GM23248 (cell line): ENCODE data around the gene SCN3A. TPM values are rescaled to one million over a fixed set of nuclear protein-coding genes. Genes with fewer than 3 reads are reported as not detected.

Source experiments
- DNase-seq: peaks from one replicate; pipeline ENCODE4 v3.0.0-alpha.2; 2015
- H2AFZ ChIP-seq: fragments of 200-600 bp; sonication (generic); 2 replicates; pipeline ENCODE4 v1.6.1; 2016; ENCODE audit warnings: antibody characterized with exemption
- H3F3A ChIP-seq: fragments of 200-600 bp; sonication (generic); 2 replicates; pipeline ENCODE4 v1.6.1; 2016; ENCODE audit warnings: mild to moderate bottlenecking, antibody characterized with exemption, mixed run types; ENCODE audit not compliant: insufficient read depth
- H3K27ac ChIP-seq: fragments of 200-600 bp; sonication (generic); 2 replicates; pipeline ENCODE4 v1.5.1; 2016; ENCODE audit warnings: mild to moderate bottlenecking
- H3K27me3 ChIP-seq: fragments of 200-600 bp; sonication (generic); replicated peaks from 2 replicates; pipeline ENCODE4 v1.6.1; 2016; ENCODE audit warnings: mild to moderate bottlenecking; ENCODE audit not compliant: insufficient read depth
- H3K36me3 ChIP-seq: fragments of 200-600 bp; sonication (generic); 2 replicates; pipeline ENCODE4 v1.6.1; 2016; ENCODE audit warnings: low read depth, mild to moderate bottlenecking
- H3K4me1 ChIP-seq: fragments of 200-600 bp; sonication (generic); 2 replicates; pipeline ENCODE4 v1.6.1; 2016; ENCODE audit warnings: mild to moderate bottlenecking; ENCODE audit not compliant: insufficient read depth
- H3K4me2 ChIP-seq: fragments of 200-600 bp; sonication (generic); one replicate; pipeline ENCODE4 v1.6.1; 2016; ENCODE audit warnings: mild to moderate bottlenecking; ENCODE audit not compliant: unreplicated experiment
- H3K4me3 ChIP-seq: fragments of 200-600 bp; sonication (generic); 2 replicates; pipeline ENCODE4 v1.5.1; 2016; ENCODE audit warnings: mild to moderate bottlenecking
- H3K79me2 ChIP-seq: fragments of 200-600 bp; sonication (generic); 2 replicates; pipeline ENCODE4 v1.6.1; 2016; ENCODE audit warnings: mild to moderate bottlenecking; ENCODE audit not compliant: insufficient read depth
- H3K9ac ChIP-seq: fragments of 200-600 bp; sonication (generic); 2 replicates; pipeline ENCODE4 v1.6.1; 2016; ENCODE audit warnings: mild to moderate bottlenecking
- H3K9me2 ChIP-seq: fragments of 200-600 bp; sonication (generic); 2 replicates; pipeline ENCODE4 v1.6.1; 2016; ENCODE audit warnings: mixed run types, mild to moderate bottlenecking, moderate library complexity; ENCODE audit not compliant: insufficient read depth
- H3K9me3 ChIP-seq: fragments of 200-600 bp; sonication (generic); one replicate; pipeline ENCODE4 v1.6.1; 2017; ENCODE audit warnings: low read depth
- H4K20me1 ChIP-seq: fragments of 200-600 bp; sonication (generic); 2 replicates; pipeline ENCODE4 v1.6.0; 2016; ENCODE audit not compliant: insufficient read depth
- EZH2 ChIP-seq: fragments of 200-600 bp; sonication (generic); IDR thresholded peaks from 2 replicates; pipeline ENCODE4 v1.6.1; 2018; ENCODE audit warnings: antibody characterized with exemption, mild to moderate bottlenecking; ENCODE audit not compliant: insufficient read depth, poor library complexity, severe bottlenecking
- EZH2phosphoT487 ChIP-seq: fragments of 200-600 bp; sonication (generic); IDR thresholded peaks from 2 replicates; pipeline ENCODE4 v1.6.1; 2018; ENCODE audit warnings: antibody characterized with exemption, moderate library complexity, mild to moderate bottlenecking, low read depth; ENCODE audit not compliant: insufficient read depth
- WGBS, 2 experiments: methylation state at CpG; one replicate each; pipeline ENCODE4 v1.1.6; 2015 to 2017; ENCODE audit warnings: low lambda C conversion rate in 2 of 2, low coverage in 1 of 2; ENCODE audit errors: missing lambda C conversion rate in 2 of 2; 5-methylcytosine and 5-hydroxymethylcytosine counted together
- in situ Hi-C: fragments of 300-500 bp; cut with MboI; formaldehyde crosslinking; loops from 2 replicates; pipeline ENCODE4 v1.15.0; 2020
- polyA plus RNA-seq: library from polyadenylated mRNA; unstranded; fragments of >200 nt; fragmentation: Nextera tagmentation; extraction: Ambion mirVana; gene quantifications from 2 replicates; pipeline ENCODE4 v1.2.1, GENCODE V29; 2016
- total RNA-seq: library from RNA; depleted of rRNA; stranded (reverse); fragments of >200 nt; shearing (Covaris generic); gene quantifications from 2 replicates; pipeline ENCODE4 v1.2.3, GENCODE V29; 2014; rRNA removed

SCN3A gene
- 0.11 TPM in 1 of 2 replicates, not detected in the other for total RNA-seq
- polyA plus RNA-seq = not detected in 2 replicates

DNA sequence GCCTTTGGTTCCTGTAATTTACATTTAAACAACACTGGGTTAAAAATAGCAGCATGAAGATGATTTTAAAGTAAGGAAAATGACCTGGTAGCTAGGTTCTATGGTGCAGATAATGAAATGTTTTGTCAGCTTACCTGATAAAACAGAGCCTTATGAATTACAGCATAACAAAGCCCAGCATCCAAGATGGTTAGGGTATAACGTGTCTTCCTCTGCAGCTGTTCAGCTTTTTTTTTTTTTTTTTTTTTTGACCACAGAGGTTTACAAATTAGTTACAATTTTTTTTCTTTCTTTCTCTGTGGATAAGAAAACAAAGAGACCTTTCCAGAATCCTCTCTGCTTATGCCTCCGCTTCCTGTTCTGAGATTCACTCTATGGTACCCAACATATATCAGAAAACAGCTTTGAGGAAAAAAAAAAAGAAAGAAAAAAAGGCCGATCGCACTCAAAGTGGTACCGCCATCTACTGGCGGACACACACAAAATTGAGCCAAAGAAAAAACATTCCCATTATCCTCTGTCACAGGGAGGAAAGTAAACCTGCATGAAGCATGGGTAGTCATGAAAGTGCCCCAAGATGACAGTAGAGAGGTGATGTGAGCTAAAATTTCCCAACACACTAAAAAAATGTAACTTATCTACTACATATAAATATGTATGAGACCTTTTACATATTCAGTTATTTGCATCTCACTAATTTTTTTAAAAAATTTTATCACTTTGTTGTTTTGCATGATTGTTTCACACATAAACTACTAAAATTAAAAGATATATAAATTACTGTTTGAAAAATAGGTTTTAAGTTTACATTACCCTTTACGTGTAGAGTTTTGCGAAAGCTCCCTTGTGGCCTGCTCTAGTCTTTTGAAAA is at the start of gene SCN3A:
SCN3A (minus strand) TSS at position 362 of the 871 bp plus-strand sequence. CDS start 27,656 bp downstream, outside the sequence.
- in situ Hi-C loops = loop anchor here (10.0 kb wide), 1 partner anchor 469 kb away; no protein-coding TSS in a partner anchor
- H3K4me2 ChIP-seq = no peak within 1 kb of the TSS

GRCh38 chr2:165253178-165253577 is 49.3 kb upstream of the SCN3A start:
- in situ Hi-C loops = no loop called here
- Histone ChIP-seq H3K9me2 (no peaks in the 10 kb centered on the region), H2AFZ (no peak overlapping the region), H3K9ac (no peak overlapping the region), H3K27ac (no peak overlapping the region), H3K27me3 (no peaks in the 10 kb centered on the region), H3K4me3 (no peak overlapping the region), H3F3A (no peaks in the 10 kb centered on the region), H3K4me2 (no peak overlapping the region), H3K9me3 (no peaks in the 10 kb centered on the region), H4K20me1 (no peaks in the 10 kb centered on the region), H3K4me1 (no peaks in the 10 kb centered on the region), H3K36me3 (no peaks in the 10 kb centered on the region), H3K79me2 (no peaks in the 10 kb centered on the region)
- TF ChIP-seq EZH2phosphoT487 (no peak), EZH2 (no peak)
- DNase-seq = no peak

More for the DNA sequence above, at the start of gene SCN3A:
- Histone ChIP-seq H3K27ac (no peak within 1 kb of the TSS), H3K79me2 (no peaks in the 10 kb centered on the region), H3K36me3 (no peaks in the 10 kb centered on the region), H3K9me2 (no peaks in the 10 kb centered on the region), H2AFZ (no peak within 1 kb of the TSS), H3F3A (no peaks in the 10 kb centered on the region), H3K4me3 (no peak within 1 kb of the TSS), H4K20me1 (no peaks in the 10 kb centered on the region), H3K9ac (no peak within 1 kb of the TSS), H3K4me1 (no peaks in the 10 kb centered on the region), H3K27me3 (no peaks in the 10 kb centered on the region), H3K9me3 (no peaks in the 10 kb centered on the region)
- TF ChIP-seq EZH2phosphoT487 = no peak
- no peak for TF ChIP-seq EZH2
- peak; percentile 69 for DNase-seq
- 16% methylated on average over 8 of the region's 8 CpGs for WGBS, 2 experiments

DNA sequence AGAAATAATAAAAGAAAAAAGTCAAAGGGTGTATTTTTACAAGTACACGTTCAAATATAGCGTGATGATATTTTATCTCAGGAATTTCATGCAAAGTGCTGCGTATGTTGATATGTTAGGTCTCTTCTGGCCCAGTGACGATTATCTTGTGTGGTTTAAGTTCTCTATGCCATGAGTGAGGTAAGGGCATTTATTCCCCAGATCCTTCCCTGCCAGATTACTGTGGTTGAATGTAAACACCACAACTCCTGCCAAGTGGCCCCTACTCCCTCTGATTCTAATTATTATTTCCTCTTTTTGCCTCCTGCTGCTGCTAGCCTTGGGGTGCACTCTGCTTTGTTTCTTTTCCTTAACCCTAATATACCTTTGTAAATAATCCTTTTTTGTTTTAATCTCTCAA is 47.5 kb upstream of the SCN3A start:
- no peaks in the 10 kb centered on the region for H3K79me2 ChIP-seq
- 57 to 73% methylated on average over 4 of the region's 4 CpGs for WGBS, 2 experiments
- no peaks in the 10 kb centered on the region for H3K36me3 ChIP-seq
- TF ChIP-seq EZH2 (no peak), EZH2phosphoT487 (no peak)
- H3K4me2 ChIP-seq = no peak overlapping the region
- H3K27me3 ChIP-seq = no peaks in the 10 kb centered on the region
- no peaks in the 10 kb centered on the region for H3K9me3 ChIP-seq
- H3K27ac ChIP-seq = no peak overlapping the region
- no peak overlapping the region for H2AFZ ChIP-seq
- no peaks in the 10 kb centered on the region for H3K4me1 ChIP-seq
- no peak for DNase-seq
- H4K20me1 ChIP-seq = no peaks in the 10 kb centered on the region
- in situ Hi-C loops = no loop called here
- no peak overlapping the region for H3K9ac ChIP-seq
- no peak overlapping the region for H3K4me3 ChIP-seq
- no peaks in the 10 kb centered on the region for H3F3A ChIP-seq
- H3K9me2 ChIP-seq = no peaks in the 10 kb centered on the region

- in situ Hi-C loops = no loop called here
- WGBS, 2 experiments = 40 to 42% methylated on average over 2 of the region's 2 CpGs
- H3K27ac ChIP-seq = no peak overlapping the region
- H3K27me3 ChIP-seq = no peaks in the 10 kb centered on the region
- no peaks in the 10 kb centered on the region for H3K9me3 ChIP-seq
- no peaks in the 10 kb centered on the region for H3K9me2 ChIP-seq
- no peaks in the 10 kb centered on the region for H3K36me3 ChIP-seq
- H3K4me1 ChIP-seq = no peaks in the 10 kb centered on the region
- H2AFZ ChIP-seq = no peak overlapping the region
- TF ChIP-seq EZH2 (no peak), EZH2phosphoT487 (no peak)
- no peaks in the 10 kb centered on the region for H3F3A ChIP-seq
- no peak overlapping the region for H3K4me3 ChIP-seq
- H3K9ac ChIP-seq = no peak overlapping the region
- H4K20me1 ChIP-seq = no peaks in the 10 kb centered on the region
- H3K4me2 ChIP-seq = no peak overlapping the region
- no peaks in the 10 kb centered on the region for H3K79me2 ChIP-seq
- no peak for DNase-seq
Observed at GRCh38 chr2:165248238-165248637, 44.4 kb upstream of the SCN3A start.
